Prostate gland (tissue), 2 donors: ENCODE data around the gene SLC16A13. TPM values are rescaled to one million over a fixed set of nuclear protein-coding genes. Genes with fewer than 3 reads are reported as not detected.

Source experiments
- DNase-seq: peaks from one replicate; pipeline ENCODE4 v3.0.0-alpha.2; 2019; ENCODE audit warnings: low spot score
- H3K27ac ChIP-seq, 2 donors: fragments of 200-600 bp; sonication (generic); 2 replicates each; pipeline ENCODE4 v1.5.1; 2017 to 2019
- H3K27me3 ChIP-seq: fragments of 200-600 bp; sonication (generic); replicated peaks from 2 replicates; pipeline ENCODE4 v1.5.1; 2019; ENCODE audit not compliant: insufficient read depth
- H3K36me3 ChIP-seq, 2 donors: fragments of 200-600 bp; sonication (generic); 1 replicate in 1 of 2; 2 replicates in 1 of 2; pipeline versions ENCODE4 v1.5.1 to v1.8.1; 2017 to 2019
- H3K4me1 ChIP-seq: fragments of 200-600 bp; sonication (generic); replicated peaks from 2 replicates; pipeline ENCODE4 v1.5.1; 2019
- H3K4me3 ChIP-seq, 2 donors: fragments of 200-600 bp; sonication (generic); 2 replicates each; pipeline ENCODE4 v1.5.1; 2017 to 2019
- H3K9me3 ChIP-seq: fragments of 200-600 bp; sonication (generic); 2 replicates; pipeline ENCODE4 v1.5.1; 2017
- CTCF ChIP-seq, 4 experiments: fragments of 200-600 bp in 2 of 4; fragments of 450-650 bp in 2 of 4; sonication (generic) in 2 of 4; IDR thresholded peaks; 1 replicate in 3 of 4; 2 replicates in 1 of 4; pipeline ENCODE4 v1.5.1; 2016 to 2019; ENCODE audit warnings: antibody characterized with exemption in 4 of 4, mild to moderate bottlenecking in 2 of 4, moderate library complexity in 2 of 4
- POLR2A ChIP-seq: fragments of 450-650 bp; IDR thresholded peaks from one replicate; pipeline ENCODE4 v1.6.1; 2016; ENCODE audit warnings: antibody characterized with exemption, mild to moderate bottlenecking
- POLR2AphosphoS5 ChIP-seq: sonication (generic); formaldehyde crosslinking; IDR thresholded peaks from one replicate; pipeline ENCODE4 v1.6.1; 2017; ENCODE audit warnings: antibody characterized with exemption
- WGBS: methylation state at CpG from one replicate; pipeline ENCODE4 v1.1.5; 2018; 5-methylcytosine and 5-hydroxymethylcytosine counted together
- intact Hi-C: fragments of 100-400 bp; cut with DNase I; formaldehyde crosslinking; loops from one replicate; pipeline ENCODE4 v1.14.2; 2022
- total RNA-seq, 2 donors: library from RNA; depleted of rRNA; stranded (reverse); fragments of >200 nt; gene quantifications; one replicate each; pipeline ENCODE4 v1.1.0, GENCODE V29; 2016

The SLC16A13 gene
- total RNA-seq, 2 donors from 2014 or later: 1.7 to 1.8 TPM

- H3K27ac ChIP-seq: no peak overlapping the region
- intact Hi-C loops: no loop called here
- WGBS: 76% methylated on average over 6 of the region's 6 CpGs
- no peak overlapping the region for H3K4me3 ChIP-seq
- TF ChIP-seq CTCF (IDR thresholded peaks at IDR 0.05): no peak
- no peak for TF ChIP-seq POLR2AphosphoS5
- no peak for TF ChIP-seq POLR2A
- DNase-seq: no peak
- H3K9me3 ChIP-seq: no peaks in the 10 kb centered on the region
- H3K36me3 ChIP-seq: no peaks in the 10 kb centered on the region
- no peaks in the 10 kb centered on the region for H3K4me1 ChIP-seq
- H3K27me3 ChIP-seq: no peaks in the 10 kb centered on the region
Observed at GRCh38 chr17:7063518-7064094, 27.8 kb downstream of the SLC16A13 start.

GRCh38 chr17:7064261-7064660 is 28.4 kb downstream of the SLC16A13 start:
- TF ChIP-seq CTCF (IDR thresholded peaks at IDR 0.05) (no peak), POLR2A (no peak), POLR2AphosphoS5 (no peak)
- no peaks in the 10 kb centered on the region for H3K27me3 ChIP-seq
- no peaks in the 10 kb centered on the region for H3K4me1 ChIP-seq
- no peak overlapping the region for H3K4me3 ChIP-seq
- DNase-seq: no peak
- no peaks in the 10 kb centered on the region for H3K36me3 ChIP-seq
- H3K27ac ChIP-seq: no peak overlapping the region
- H3K9me3 ChIP-seq: no peaks in the 10 kb centered on the region
- WGBS: 53% methylated on average over 4 of the region's 4 CpGs
- intact Hi-C loops: no loop called here

- no peaks in the 10 kb centered on the region for H3K27me3 ChIP-seq
- intact Hi-C loops: no loop called here
- no peak overlapping the region for H3K27ac ChIP-seq
- no peak overlapping the region for H3K4me3 ChIP-seq
- WGBS: 100% methylated on average over 1 of the region's 1 CpG
- no peaks in the 10 kb centered on the region for H3K36me3 ChIP-seq
- DNase-seq: no peak
- no peaks in the 10 kb centered on the region for H3K4me1 ChIP-seq
- H3K9me3 ChIP-seq: no peaks in the 10 kb centered on the region
- no peak for TF ChIP-seq POLR2AphosphoS5
- no peak for TF ChIP-seq POLR2A
- no peak for TF ChIP-seq CTCF (IDR thresholded peaks at IDR 0.05)
Observed at GRCh38 chr17:7067198-7067597, 31.4 kb downstream of the SLC16A13 start.

- H3K27ac ChIP-seq: no peak overlapping the region
- TF ChIP-seq CTCF (IDR thresholded peaks at IDR 0.05) (no peak), POLR2AphosphoS5 (no peak), POLR2A (no peak)
- H3K36me3 ChIP-seq: no peaks in the 10 kb centered on the region
- no peaks in the 10 kb centered on the region for H3K27me3 ChIP-seq
- no peak for DNase-seq
- no peaks in the 10 kb centered on the region for H3K9me3 ChIP-seq
- no peaks in the 10 kb centered on the region for H3K4me1 ChIP-seq
- H3K4me3 ChIP-seq: no peak overlapping the region
- intact Hi-C loops: no loop called here
- 39% methylated on average over 1 of the region's 1 CpG for WGBS
Observed at GRCh38 chr17:7068268-7068667, 32.5 kb downstream of the SLC16A13 start.

- Histone ChIP-seq H3K9me3 (no peaks in the 10 kb centered on the region), H3K4me3 (no peak overlapping the region), H3K27me3 (no peaks in the 10 kb centered on the region), H3K4me1 (no peaks in the 10 kb centered on the region), H3K36me3 (no peaks in the 10 kb centered on the region), H3K27ac (no peak overlapping the region)
- intact Hi-C loops: no loop called here
- TF ChIP-seq POLR2A (no peak), CTCF (IDR thresholded peaks at IDR 0.05) (no peak), POLR2AphosphoS5 (no peak)
- WGBS: 89% methylated on average over 2 of the region's 3 CpGs
- DNase-seq: no peak
Observed at GRCh38 chr17:7070712-7071111, 34.9 kb downstream of the SLC16A13 start.
